CD4-positive, alpha-beta T cell treated with Interleukin-21 for 1 hour (primary cell): ENCODE results near the gene TLE1.

Experiments used
- DNase-seq: peaks from one replicate; pipeline ENCODE4 v3.0.0-alpha.2; 2020

TLE1 gene

GRCh38 chr9:81540142-81540710, 149.1 kb downstream of the TLE1 start:
- no peak for DNase-seq

- no peak for DNase-seq
These were observed 150.0 kb downstream of the TLE1 start for GRCh38 chr9:81539317-81539716.

- DNase-seq: no peak
These were observed 150.5 kb downstream of the TLE1 start for GRCh38 chr9:81538890-81539289.

- no peak for DNase-seq
These were observed 151.4 kb downstream of the TLE1 start for GRCh38 chr9:81537964-81538363.

- no peak for DNase-seq
These were observed 152.9 kb downstream of the TLE1 start for GRCh38 chr9:81536242-81537025.

GRCh38 chr9:81535542-81536241, 153.7 kb downstream of the TLE1 start:
- no peak for DNase-seq

GRCh38 chr9:81534138-81534875, 155.0 kb downstream of the TLE1 start:
- no peak for DNase-seq
